Measurements from ENCODE around the gene IKZF1.
A peak's percentile ranks its signal among the peaks of the same experiment; 100 is the strongest.

IKZF1 gene

DNA sequence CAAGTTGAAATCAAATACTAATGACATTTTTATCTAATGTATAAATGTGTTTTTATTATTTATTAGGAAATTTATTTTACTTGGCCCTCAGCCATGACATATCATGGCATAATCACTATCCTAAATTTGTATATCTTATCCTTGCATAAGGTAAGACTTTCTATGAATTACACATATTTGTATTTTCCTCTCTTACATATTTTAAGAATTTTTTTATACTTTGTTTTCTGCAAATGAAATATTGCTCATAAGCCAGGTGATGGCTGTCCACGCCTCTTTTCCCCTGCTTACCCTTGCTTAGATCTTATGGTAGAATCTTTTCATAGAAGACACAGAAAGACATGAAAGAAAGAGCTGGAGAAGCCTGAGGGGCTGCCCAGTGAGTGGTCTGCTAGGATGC, 48.2 kb downstream of the IKZF1 start:
- no peak for DNase-seq

GRCh38 chr7:50353201-50353600, 48.7 kb downstream of the IKZF1 start:
- DNase-seq = no peak

GRCh38 chr7:50353894-50354595, 49.5 kb downstream of the IKZF1 start:
- no peak for DNase-seq

DNA sequence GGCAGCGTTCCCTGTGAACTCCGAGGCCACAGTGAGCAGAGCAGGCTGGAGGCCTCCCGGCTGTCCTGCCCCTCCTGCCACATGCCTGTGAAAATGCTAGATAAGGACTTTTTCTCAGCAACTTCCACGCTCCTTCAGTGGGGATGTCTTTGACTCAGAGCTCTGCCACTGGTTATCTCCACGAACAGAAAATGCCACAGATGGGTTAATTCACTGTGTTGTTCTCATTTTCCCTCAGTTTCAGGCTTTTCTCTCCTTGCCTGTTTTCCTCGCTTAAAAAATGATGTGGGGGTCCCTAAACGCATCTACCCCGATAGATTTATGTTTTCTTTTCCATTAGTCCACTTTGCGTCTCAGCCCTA, 51.3 kb downstream of the IKZF1 start:
- no peak for DNase-seq

DNA sequence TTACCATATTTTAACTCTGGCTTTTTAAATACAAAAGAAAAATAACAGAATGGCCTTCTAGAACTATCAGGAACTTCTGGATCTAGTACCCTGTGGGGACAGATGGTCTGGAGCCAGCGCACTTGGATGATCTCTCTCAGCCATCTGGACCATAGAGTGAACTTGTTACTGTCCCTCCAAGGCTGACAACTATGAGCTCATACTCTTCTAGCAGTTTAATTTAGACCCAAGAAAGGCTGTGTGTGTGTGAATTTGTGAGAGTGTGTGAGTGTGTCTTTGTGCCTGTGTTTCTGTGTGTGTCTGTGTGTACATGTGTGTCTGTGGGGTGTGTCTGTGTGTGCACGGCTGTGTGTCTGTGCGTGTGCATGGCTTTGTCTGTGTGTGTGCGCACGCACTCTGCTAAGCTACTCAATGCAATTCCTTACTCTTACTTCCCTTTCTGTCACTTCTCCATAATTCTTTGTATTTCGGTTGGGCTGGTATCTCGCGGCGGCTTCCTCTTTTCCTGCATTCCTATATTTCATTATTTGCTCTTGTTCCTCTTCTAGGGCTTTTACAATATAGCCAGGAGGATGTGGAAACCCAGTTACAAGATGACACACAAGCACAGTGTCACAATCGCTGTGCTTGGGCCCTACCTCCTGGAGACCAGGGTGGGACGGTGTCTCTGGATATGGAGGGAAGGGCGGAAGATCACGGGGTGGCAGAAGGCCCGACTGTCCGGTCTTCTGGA, 51.9 kb downstream of the IKZF1 start:
- peak in 1 of 51 donors; percentile 11 for DNase-seq

DNA sequence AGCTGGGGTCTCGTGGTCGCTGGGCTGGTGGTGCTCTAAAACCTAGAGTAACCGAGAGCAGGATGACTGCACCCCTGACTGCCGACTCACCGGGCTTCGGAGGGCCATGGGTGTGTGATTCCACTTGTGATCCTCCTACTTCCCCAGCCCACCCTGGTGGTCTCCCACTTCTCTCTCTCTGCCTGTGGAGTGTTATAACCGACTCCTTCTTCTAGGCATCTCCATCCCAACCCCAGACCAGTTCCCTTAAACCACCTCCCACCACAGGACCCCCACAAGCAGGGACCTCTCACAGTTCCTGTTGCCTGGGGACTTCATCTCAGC, 52.4 kb downstream of the IKZF1 start:
- no peak for DNase-seq

- no peak for DNase-seq
Observed at GRCh38 chr7:50357426-50357825, 52.9 kb downstream of the IKZF1 start.

DNA sequence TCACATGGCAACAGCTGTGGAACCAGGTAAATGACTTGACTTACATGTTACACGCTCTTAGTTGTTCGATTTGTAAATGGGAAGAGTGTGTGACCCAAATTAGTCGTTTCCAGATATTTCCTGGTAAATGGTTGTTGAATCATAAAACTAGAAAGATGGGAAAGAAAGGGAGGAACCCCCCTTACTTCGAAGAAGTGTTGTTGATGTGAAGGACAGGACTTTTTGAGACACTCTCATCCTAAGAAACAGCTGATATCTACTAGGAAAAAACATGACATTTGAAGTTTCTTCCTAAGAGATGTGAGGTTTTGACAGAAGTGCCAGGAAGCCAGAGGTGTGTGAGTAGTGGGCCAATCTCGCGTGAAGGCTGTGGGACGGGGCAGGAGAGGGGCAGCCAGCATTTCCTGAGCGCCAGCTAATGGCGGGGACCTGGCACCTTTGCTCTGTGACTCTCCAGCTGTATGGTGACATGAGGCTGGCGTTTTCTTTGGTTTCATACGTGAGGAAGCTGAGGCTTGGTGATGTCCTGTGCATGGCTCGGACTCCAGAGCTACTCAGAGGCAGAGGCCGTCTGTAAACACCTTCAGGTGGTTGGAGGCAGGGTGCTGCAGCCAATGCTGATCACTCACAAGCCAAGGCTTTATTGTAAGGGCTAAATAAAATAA, 53.7 kb downstream of the IKZF1 start:
- no peak for DNase-seq

GRCh38 chr7:50358779-50359178, 54.3 kb downstream of the IKZF1 start:
- DNase-seq = no peak

DNA sequence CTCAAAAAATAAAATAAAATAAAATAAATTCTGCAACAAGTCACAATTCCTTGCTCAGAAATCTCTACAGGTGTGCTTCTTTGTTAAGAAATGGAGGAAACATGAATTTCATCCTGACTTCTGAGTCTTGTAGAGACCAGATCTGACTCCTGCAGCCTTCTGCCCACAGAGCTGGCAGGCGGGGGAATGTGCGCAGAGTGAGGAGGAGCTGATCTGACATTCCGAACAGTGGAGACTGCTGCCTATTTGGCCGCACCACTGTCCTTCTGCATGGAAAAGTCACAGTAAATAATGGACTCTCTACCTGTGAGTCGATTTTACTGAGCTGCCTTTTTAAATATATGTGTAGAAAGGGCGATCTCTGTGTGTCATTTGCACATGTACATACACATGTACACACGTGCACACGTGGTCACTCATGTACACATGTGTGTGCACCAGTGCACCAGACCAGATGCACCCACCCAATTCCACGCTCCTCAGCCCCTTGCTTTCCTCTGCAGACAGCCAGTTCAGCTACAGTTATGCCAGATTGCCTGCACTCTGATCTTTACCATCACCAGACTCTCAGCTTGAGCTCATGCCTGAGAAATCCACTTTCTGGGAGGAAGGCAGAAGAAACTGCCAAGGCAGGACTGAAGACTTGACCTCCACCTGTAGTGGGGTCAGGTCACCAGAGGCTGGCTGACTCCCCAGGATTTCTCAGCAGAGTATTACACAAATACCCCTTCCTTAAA, 54.9 kb downstream of the IKZF1 start:
- DNase-seq = no peak

DNA sequence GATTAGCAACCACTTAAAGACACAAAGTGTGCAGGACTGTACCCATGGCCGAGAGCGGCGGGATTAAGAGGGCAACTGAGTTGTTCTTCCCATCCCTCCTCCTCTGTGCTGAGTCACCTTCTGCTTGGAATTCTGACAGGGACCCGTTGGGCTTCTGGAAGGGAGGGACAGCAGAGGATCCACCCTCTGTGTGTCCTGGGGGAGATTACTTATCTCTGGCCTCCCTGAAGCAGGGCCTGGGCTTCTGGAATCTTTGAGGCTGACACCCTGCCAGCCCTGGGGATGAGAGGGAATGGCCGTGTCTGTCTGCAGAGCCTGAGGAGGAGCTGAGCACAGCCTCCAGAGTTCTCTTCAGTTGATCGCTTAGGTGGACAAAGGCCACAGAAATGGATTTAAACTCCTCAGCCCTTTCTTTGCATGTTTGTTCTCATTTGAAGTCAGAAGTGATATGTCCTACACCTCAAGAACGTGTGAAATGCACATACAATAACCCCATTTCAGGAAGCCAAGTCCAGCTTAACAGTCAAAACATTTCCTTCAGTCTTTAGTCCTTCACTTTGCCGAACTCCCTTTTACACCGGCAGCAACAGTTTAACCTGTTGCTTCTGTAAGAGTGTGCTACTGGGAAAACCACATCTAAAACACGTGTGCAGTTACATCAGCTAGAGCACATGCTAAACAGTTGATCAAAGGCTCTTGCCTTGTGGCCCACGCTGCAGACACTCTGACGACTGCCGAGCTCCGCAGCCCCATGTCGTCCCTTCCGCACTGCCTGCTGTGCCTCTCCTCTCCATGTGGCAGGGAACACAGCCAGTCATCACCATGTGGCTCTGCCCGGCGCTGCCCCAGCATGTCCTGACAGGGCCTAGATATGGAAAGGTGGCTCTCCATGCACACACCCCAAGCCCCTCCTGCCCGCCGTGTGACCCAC, 55.7 kb downstream of the IKZF1 start:
- DNase-seq = no peak

DNA sequence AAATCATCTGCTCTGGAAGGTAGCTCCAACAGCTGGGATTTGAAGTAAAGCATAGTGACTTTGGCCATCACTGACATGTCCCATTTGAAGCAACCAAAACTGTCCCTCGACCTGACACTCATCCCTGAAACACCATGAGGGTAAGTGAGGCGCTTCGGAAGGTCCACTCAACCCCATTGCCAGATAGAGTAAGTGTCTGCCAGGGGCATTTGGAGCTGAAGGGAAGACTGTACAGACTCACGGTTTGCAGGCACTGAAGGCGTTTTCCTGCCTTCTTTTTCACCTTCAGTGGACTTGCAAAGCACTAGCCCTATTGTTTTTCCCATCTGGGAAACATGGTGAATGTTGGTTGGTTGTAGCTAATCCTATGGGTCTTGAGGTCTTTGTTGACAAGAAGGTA, 57.6 kb downstream of the IKZF1 start:
- no peak for DNase-seq

- no peak for DNase-seq
Observed at GRCh38 chr7:50362712-50363282, 58.3 kb downstream of the IKZF1 start.

GRCh38 chr7:50363327-50364060, 59.0 kb downstream of the IKZF1 start:
- no peak for DNase-seq

- DNase-seq = no peak
Observed at GRCh38 chr7:50364645-50365044, 60.1 kb downstream of the IKZF1 start.

- DNase-seq = no peak
Observed at GRCh38 chr7:50366311-50366710, 61.8 kb downstream of the IKZF1 start.

- no peak for DNase-seq
Observed at GRCh38 chr7:50367100-50367499, 62.6 kb downstream of the IKZF1 start.

- no peak for DNase-seq
Observed at GRCh38 chr7:50367570-50367969, 63.1 kb downstream of the IKZF1 start.

DNA sequence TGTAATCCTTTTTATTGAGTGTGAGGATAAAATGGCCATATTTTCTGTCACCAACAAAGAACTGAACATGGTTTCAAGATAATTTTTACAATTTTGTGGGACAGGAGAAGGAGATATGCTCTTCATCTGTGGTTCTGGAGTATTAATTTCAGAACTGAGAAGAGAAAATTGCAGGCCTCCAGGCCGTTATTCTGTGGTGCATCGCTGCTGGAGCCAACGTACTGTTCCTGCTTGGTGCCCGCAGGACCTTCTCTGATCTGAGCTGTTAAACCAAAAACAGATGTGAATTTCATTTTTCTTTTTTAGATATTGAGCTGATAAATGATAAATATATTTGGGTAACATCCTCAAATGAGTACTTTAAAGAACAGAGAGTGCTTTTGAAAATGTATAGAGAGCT, 63.9 kb downstream of the IKZF1 start:
- DNase-seq = no peak
